Medulla oblongata (tissue), 1 donor: ENCODE results near the gene NELL1.

Experiments
- DNase-seq: peaks from one replicate; pipeline ENCODE4 v3.0.0-alpha.2; 2015; ENCODE audit errors: extremely low spot score

Gene NELL1

DNA sequence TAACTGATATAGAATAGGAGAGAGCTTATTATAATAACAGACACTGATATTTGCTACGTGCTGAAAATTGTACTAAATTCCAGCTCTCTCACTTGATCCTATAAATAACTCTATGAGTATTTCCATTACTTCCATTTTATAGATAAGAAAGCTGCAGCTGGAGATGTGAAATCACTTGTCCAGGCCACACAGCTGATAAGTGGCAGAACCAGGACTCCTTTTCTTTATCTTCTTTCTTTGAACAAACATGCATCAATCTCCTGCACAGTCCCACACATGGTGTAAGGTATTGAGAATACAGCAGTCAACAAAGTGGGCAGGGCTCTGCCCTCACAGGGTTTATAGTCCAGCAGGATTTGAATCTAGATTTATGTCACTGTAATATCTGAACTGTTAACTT, 652.1 kb downstream of the NELL1 start:
- no peak for DNase-seq

DNA sequence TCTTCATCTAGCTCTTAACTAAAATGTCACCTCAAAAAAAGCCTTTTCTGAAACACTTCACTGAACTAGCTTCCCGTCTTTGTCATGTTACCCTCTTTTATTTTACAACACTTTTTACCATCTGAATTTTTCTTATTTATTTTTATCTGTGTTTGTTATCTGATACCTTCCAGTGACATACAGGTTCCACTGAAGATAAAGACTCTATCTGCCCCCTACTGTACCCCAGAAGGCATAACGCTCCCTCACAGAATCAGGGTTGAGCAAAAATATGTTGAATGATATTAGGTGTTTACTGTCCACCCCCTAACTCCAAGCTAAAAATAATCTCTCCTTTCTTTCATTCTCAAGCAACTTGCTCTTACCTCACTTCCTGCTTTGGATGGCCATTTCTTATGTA, 654.2 kb downstream of the NELL1 start:
- no peak for DNase-seq

DNA sequence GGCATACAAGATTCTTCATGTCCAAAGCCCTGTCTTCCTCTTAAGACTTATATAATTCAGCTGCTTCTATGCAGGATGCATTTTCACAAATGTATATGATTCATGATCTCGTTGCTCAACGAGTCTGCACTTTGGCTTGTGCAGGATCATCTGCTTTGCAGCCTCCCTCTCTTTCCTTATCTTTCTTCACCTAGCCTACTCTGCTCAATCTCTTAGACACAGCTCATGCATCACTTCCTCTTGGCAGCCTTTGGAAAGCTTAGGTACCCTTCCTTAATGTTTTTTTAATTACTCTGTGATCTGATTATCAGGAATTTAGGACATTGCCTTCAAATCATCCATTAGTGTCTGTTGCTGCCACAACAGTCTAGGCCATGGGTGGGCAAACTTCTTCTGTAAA, 673.8 kb downstream of the NELL1 start:
- no peak for DNase-seq

DNA sequence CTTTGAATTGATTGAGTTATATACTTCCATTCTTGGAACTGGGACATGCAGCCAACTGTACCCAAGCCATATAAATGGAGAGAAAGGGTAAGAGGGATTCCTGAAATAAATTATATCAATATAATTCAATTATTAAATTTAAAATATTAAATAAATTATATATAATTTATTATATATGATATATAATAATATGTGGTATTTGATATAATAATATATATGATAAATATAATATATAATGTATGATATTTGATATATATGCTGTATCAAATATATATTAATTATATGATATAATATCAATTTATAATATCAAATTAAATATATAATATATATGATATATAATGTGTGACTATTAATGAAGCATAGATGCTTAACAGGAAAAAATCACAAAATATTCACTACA, 677.0 kb downstream of the NELL1 start:
- DNase-seq: no peak

DNA sequence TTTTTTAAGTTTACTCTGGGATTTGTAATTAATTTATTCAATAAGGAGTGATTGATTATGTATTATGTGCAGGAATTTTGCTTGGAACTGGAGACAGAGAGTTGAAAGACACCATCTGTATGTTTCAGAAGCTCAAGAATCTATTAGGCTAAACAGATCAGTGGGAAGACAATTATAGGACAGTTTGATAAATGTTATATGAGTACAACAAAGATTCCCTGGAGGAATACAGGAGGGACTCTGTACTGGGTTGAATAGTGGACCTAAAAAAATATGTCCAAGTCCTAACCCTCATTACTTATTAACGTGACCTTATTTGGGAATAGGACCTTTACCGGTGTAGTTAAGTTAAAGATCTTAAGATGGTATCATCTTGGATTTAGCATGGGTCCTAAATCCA, 681.2 kb downstream of the NELL1 start:
- DNase-seq: no peak

DNA sequence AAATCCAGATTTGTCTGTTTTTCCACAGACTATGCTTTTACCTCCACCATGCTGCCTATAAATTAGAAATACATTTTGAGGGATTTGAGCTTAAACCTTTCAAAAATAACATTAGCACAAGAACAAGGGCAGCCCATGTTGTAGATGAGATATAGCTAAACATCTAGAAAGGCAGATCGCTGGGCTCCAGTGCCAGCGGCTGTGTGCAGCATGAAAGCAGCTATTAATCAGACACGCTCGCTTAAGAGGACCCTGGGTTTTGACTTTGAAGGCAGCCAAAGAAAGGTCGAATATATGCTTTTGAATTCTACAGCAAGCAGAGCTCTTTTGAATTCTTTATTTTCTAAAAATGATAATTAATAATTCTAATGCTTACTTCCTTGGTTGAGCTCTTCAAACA, 684.0 kb downstream of the NELL1 start:
- no peak for DNase-seq

DNA sequence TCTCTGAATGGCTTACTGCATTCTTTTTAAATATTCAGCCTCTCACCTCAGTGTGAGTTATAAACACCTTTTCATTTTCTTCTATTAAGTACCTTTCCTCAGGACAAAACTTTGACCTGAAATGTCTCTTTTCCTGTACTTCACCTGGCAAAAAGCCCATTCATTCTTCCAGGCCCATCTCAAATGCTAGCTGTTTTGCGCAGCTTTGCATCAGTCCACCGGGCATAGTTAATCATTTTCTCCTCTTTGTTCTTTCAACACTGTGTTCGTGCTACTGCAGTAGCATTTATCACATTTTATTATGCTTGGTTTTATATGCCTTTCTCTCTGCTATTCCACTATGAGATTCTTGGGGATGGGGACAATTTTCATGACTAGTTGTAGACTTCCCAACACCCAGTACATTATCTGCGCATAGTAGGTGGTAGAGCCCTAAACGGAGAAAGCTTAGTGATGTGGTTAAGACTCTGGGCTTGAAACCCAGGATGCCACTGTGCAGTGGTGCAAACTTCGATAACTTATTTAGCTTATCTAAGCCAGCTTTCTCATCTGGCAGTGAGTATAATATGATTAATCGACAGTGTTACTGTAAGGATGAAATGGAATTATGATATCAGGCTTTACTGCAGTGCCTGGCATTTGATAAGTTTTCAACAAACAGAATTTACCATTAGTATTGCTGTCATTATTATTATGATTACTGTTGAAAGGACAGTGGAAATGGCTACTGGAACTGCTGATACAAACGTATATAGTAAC, 695.7 kb downstream of the NELL1 start:
- no peak for DNase-seq

DNA sequence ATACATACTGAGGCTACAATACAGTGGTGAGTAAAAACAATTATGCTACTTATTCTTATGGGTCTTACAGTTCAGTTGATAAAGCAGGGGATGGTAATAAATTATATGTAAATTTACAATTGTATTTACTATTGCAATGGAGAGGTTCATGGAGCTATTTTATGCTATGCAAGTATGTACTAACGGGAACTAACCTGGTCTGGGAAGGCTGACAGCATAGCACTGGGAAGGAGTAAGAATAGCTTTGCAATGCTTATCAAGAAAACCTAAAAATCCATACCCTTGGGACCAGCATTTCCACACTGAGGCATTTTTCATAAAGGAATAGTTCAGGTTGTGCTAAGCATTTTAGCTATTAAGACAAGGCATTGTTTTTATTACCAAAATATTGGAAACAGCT, 700.6 kb downstream of the NELL1 start:
- no peak for DNase-seq

DNA sequence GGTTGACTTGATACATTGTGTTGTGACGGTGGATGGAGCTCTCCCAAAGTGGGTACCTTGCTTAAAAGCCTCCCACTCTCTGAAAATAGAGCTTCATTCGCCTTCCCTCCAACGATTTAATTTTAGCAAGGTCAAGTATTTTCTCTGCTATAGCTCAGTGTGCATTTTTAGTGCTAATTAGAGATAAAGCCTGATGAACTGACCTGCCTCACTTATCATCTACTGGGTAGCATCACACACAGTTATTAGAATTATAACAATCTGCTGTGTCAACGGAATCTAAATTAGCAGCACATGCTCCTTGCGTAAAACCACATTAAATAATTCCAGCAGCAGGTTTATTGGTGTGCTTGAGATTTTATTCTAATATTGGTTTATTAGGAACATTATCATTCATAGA, 701.7 kb downstream of the NELL1 start:
- DNase-seq: no peak

DNA sequence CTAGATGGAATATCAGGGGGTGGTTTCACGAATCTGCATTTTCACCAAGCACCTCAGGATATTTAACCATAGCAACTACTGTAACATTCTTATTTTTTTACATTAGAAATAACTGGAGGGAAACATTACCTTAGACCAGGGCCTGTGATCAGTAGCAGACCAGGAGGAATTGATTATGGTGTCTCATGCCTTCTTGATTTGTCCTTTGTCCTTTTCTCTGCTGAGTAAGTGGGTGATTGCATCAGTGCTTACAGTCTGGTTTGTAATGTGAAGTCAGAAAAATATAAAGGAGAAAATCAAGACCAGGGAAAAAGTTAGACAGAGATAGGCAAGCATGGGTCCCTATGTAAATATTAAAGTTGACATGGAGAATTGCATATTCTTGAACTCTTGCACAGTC, 703.3 kb downstream of the NELL1 start:
- DNase-seq: no peak

DNA sequence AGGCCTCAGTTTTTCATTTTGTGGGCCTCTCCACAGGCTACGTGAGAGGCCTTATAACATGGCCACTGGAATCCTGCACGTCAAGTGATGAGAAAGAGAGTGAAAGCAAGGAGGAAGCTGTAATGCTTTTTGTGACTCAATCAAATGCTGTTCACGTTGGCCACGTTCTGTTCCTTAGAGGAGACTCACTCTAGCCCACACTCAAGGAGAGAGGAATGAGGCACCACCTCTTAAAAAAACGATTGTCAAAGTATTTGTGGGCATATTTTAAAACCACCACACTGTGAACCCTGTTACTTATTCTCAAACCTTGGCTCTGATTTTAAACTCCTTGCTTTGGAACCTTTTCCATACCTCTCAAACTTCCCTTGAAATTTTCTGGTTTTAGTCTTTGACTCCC, 705.0 kb downstream of the NELL1 start:
- DNase-seq: no peak

DNA sequence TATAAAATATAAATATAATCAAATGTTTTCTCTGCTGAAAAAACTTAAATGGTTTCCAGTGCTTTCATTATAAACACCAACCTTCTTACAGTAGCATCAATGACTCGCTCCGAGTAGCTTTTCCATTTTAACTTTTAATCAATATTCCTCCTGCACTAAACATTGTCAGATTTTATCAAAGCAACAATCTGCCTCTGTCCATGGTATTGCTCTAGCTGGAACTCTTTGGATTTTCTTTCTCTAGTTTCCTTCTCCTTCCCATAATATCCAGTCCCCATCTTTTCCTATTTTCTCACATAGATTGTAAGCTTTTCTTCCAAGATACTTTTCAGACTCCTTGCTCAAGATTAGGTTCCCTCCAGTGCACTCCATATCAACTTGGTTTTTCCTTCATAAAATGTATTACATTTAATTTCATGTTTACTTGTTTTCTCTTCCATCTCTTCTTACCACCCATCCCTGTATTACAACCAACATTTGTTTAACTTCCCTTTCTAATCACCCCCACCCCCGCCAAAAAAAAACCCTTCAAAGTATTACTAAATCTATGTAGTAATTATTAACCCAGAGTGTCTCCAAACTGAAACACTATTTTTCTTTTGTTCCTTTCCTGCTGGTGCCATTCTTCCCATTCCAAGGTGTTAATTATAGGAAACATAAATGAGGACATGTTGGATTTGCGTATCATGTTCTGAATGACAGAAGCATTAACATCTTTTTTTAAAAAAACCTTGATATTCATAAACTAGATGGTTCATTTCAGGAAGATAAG, 716.5 kb downstream of the NELL1 start:
- DNase-seq: no peak

DNA sequence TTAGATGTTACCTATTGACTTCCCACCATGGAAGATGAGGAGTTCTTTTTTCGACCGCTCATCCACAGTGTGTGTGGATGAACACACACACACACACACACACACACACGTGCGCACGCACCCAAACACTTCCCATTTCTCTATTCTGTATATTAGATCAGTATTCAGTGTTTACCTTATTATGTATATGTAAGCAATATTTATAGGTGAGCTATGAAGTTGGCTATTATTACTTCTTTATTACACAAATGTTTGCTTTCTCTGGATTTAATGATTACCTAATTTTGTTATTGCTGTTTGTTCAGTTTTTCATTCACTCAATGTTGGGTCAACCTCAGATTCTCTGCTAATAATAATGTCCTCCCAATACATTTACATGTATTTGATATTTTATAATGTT, 721.0 kb downstream of the NELL1 start:
- no peak for DNase-seq

DNA sequence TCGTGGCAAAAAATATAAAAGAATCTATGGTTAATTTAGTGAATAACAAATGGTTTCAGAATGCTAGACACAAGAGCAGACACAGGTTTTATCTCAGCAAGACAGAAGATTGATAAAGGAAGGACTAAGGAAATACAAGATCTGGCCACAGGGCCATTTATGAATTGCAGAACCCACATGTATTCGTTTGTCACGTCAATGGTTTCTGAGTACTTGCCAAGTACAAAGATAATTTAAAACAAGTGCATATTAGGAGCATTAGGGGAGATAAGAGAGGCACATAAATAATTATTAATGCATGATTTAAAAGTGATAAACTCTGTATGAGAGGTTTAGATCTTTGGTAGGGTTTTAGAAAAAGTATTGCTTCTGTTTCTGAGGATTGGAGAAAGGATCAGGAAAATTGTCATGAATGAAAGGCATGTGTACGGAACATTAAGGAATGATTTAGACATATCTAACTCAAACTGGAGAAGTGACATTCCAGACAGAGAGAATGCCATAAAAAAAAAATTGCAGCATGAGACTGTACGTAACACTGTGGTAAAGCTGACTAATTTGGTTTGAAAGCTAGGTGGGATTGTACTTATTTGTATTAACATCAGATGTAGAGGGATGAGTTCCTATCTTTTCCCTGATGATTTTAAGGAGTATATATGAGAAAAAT, 727.1 kb downstream of the NELL1 start:
- DNase-seq: no peak

DNA sequence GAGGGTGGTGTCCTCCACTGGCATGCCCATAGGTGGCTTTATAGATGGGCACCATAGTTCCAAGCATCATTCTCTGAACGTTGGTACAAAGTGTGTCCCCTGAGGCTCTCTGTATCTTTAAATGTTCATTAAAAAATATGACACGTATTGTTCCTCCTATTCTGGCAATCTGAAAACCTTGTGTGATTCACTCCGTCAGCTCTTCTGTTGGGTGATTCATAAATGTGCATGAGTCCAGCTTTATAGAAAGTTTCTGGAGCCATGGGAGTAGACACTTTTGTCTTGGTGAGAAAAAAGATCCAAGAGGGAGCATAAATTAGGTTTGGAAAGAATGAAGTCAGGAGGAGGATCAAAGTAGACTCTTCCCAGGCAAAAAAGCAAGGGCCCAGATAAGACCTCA, 728.8 kb downstream of the NELL1 start:
- DNase-seq: no peak

DNA sequence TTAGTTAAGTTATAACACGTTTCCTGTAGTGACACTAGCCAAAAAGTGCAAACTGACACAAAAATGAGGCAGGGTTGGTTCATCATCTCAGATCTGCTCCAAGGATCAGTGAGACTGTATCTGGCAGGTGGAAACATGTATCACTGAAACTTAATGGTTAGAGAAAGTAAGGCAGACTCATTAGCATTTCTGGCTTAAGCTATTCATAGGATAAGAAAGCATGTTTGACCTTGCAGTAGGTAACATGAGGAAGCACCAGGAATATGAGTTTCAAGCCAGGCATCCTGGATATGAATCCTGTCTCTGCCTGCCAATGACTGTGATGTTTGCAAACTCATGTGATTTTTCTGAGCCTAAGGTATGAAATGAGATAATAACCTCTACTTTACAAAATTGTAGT, 732.1 kb downstream of the NELL1 start:
- DNase-seq: no peak

DNA sequence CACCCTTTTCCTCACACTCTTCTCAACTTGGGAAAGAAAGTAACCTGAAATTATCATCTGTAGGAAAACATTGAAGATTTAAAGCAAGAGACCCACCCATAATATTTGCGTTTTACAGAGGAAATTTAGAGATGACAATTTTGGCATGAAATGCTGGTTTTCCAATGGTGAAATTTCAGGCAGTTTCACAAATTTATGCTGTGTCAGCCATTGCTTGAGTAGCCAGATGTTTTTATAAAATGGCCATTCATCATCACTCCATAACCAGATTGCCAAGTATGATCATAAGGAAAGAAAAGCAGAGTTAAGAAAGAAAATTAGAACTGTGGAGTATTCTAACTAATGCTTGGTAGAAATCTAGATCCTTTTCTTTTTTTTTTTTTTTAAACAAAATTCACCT, 732.9 kb downstream of the NELL1 start:
- no peak for DNase-seq

DNA sequence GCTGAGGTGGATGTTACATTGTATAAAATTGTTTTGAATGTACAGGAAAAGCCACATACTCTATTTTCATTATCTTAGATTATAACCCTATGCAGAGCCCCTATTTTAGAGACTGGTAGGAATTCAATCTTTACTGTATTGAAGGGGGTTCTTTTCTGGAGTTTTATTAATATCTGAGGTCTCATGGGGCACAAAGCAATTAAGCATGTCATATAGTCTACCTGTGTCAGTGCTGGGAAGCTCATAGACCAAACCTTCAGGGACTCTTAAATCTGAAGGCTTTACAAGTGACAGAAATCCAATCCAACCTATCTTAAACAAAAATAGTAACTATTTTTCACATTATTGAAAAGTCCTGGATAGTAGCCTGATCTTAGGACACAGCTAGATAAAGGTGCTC, 733.7 kb downstream of the NELL1 start:
- no peak for DNase-seq

DNA sequence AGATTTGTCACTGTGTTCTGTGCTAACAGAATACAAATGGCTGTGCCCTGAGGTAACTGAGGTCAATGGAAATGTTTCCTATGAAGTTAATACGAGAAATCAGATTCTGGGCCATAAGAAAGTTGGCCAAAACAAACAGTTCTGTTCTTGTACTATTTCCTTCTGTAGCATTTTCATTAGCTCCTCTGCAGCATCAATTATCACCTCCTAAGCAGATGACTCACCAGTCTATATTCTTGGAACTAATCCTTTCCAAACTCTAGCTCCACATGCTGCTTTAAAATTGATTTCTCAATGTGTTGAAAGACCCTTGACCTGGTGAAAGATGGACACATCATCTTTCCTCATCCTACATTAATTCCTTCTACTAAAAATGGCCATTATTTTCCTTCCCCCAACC, 736.0 kb downstream of the NELL1 start:
- no peak for DNase-seq

DNA sequence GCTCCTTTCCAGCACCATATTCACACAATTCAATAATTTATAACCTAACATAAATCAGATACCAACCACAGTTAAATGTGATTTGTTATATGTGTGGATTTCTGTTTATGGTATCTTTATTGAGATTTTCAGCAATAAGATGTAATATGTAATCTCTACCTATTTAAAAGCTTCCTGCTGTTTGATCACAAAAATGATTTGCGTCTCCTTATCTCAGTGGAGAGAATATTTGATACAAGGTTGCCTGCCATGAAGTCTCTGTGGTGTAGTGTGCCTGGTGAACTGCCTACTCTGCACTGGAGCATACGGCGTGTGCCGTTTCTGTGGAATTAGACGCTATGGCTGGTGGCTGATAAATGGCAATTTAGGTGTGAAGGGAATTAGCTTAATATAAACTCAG, 741.1 kb downstream of the NELL1 start:
- no peak for DNase-seq

DNA sequence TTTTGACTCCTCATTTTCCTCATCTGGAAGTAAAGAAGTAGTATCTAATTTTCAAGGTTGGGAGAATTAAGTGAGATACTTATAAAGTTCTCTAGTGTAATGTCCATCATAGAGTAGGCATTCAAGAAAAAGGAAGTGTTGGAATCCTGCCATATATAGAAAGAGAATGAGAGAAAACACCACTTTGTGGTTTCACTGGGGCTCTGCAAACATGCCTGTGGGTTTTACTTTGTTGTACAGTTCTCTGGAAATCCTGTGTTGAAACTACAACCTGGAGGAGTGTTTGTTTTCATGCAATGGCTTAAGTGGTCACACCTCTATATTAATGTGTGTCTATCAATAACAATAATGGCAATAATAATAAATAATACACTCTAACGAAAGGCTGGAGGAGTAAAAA, 741.7 kb downstream of the NELL1 start:
- no peak for DNase-seq

DNA sequence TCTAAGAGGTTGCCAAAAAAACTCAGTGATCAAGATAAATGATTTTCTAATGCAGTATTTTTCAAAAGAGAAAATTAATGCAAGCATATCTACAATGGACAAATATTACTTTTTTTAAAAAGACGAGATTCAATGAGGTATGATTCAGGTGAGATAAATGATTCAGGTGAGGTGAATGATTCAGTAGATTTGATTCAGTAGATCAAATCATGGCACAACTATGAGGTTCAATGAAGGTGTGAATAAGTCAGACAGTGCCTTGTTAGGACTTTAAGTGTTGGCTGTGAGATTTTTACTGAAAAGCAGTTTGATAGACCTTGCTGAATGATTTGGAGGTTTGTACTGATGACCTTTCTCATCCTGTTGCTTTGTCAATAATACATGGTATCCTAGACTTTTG, 742.2 kb downstream of the NELL1 start:
- DNase-seq: no peak
